CD4-positive, alpha-beta T cell treated with Interleukin-17A for 1 hour (primary cell): ENCODE data around the gene LAMA2.

Source experiments
- DNase-seq: peaks from one replicate; pipeline ENCODE4 v3.0.0-alpha.2; 2020

LAMA2 gene

DNA sequence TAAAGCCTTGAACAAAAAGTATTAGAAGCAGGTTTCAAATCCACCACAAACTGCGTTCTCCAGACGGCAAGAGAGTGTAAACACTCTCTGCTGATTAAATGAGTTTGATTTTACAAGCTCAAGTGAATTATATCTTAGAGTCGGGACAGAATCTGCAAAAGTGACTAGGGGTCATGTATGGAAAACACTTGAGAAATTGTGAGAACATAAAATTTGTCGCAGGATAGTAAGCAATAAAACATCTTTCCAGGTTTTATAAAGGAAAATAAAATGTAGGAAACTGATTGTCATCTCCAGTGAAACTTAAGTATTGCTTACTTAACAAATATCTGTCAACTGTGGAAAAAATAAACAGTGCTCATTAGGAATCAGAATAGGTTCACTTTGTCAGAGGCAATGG is 452.9 kb downstream of the LAMA2 start:
- no peak for DNase-seq

DNA sequence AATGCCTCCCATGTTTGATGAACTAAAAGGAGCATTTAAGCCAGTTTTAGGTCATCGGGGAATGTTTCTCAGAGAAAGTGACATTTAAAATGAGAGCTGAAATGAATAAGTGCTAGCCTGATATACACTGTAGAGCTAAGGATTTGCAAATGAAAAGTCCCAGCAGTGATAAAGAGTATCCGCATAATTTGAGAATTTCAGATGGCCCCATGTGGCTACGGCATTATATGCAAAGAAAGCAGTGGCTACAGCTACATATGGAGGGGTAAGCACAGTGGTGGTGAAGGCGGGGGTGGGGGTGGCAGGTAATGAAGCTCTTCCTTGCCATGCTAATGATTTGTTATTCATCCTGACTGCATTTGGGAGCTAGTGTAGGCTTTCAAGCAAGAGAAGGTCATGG is 455.7 kb downstream of the LAMA2 start:
- no peak for DNase-seq

DNA sequence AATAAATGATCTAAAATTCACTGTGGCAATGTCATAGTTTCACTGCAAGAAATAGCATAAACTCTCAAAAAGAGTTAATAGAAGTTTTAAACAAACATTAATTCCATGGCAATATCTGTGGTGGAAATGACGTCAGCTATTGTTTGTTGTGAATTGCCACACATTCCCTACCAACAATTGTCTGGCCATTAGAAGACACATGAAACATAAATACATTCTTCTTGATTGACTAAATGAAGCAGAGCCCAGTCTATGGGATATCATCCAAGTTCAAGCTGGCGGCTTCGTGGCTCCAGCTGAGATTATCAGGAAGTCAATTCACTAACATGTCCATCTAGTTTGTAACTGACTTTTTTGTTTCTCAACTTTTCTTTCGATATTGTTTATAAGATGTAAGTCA is 458.0 kb downstream of the LAMA2 start:
- DNase-seq: no peak

DNA sequence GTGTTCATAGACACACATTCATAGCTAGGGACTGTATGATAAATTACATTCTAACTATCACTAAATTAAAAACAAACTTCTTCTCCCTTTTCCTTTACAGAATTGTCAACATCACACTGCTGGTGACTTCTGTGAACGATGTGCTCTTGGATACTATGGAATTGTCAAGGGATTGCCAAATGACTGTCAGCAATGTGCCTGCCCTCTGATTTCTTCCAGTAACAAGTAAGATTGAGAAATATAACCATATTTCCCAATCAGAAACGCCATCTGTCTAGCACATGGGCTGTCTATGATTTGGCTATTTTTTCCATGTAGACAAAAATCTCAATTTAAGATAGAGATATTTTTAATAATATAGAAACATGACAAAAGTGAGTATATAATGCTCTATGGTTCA is 459.3 kb downstream of the LAMA2 start:
- DNase-seq: no peak

DNA sequence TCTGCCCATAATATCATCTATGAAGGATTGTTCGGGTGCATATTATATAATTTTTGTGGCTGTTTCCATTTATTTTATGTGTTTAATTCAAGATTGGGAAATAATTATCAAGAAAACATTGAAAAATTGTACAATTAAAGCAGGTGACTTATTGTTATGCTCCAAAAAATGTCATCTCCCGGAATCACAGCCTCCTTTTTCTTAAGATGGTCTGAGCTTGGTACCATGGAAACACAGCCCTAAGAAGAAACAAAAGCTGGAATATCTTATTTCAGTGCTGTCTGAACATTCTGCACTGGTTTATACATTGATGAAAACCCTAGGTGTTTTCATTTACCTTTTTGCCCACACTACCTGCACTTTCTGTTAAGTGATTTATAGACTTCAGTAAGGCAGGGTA is 459.9 kb downstream of the LAMA2 start:
- DNase-seq: no peak

DNA sequence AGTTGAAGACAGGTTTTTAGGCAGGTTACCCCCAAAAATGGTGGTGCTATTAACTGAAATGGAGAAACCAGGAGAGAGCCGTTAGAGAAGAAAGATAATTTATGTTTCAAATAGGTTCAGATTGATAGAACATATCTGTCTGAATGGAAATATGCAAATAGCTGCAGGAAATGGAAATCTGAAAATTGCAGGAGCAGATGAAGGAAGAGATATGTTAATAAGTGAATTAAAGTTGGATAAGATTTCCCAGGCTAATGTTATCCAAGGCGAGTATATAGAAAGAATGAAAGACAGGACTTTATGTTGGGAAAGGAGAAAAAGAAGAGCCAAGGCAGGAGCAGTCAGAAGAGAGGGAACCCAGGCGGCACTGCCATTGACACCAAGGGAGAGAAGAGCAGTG is 461.4 kb downstream of the LAMA2 start:
- no peak for DNase-seq

DNA sequence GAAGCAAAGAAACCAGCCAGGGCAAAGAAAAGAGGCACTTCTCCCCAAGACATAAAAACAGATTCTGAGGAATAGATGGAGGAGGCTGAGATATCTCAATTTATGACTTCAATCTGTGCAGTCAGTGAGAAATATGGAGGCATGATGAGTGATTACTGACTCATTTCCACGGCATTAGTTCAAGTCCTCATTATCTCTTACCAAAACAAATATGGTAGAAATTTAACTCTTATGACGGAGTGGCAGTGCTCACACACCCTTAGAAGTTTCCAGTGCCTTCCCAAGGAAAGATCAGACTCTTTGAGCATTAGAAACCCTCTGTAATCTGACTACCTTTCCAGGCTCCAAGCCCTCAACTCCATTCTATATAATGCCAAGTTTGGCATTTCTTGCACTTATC is 463.0 kb downstream of the LAMA2 start:
- DNase-seq: no peak

DNA sequence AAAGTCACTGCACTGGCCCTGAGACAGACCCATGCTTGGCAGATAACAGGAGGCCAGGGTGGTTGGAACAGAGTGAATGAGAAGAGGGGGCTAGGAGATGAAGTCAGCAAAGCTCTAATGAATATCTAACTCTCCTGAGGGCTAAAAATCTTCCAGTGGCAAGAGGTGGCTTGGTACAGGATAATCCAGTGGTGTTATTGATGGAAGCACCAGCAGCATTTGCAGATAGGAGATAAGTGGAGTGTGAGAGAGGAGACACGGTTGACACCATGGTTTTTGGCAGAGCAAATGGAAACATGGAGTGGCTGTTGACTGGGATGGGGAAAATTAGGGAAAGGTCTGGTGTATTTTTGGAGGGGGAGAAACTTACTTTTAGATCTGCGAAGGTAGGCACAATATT is 464.0 kb downstream of the LAMA2 start:
- no peak for DNase-seq

DNA sequence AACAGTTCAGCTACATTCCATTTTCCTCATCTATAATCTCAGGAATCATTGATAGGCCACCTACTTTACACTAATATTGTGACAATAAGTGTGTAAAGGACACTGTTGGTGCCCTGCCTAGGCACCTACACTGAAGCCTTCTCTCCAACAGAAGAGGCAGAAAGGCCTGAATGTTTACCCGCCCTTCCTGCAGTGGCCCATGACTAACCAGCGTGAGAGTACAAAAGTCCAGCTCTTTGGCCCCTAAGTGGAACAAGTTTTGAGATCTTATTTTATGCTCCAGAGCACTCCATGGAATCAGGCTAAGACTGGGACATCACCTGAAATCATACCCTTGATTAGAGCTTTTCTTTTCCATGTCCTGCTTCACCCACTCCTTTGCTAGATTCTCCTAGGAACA is 467.3 kb downstream of the LAMA2 start:
- no peak for DNase-seq

DNA sequence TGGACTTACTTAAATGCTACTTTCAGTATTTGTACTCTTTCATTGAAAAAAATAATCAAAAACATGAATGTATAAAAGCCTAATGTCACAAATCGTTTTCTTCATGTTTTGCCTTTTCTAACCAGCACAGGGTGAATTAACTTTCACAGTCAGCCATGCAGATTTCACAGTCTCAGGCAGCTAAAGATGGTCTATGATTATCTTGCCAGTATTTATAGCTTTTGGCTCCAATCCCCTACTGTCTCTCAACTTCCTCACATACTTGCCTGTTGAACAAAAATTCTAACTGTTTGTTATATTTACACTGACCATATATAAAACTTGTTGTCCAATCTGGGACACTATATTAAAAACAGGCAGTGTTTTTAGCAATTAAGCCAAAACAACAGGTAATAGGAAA is 468.9 kb downstream of the LAMA2 start:
- no peak for DNase-seq

DNA sequence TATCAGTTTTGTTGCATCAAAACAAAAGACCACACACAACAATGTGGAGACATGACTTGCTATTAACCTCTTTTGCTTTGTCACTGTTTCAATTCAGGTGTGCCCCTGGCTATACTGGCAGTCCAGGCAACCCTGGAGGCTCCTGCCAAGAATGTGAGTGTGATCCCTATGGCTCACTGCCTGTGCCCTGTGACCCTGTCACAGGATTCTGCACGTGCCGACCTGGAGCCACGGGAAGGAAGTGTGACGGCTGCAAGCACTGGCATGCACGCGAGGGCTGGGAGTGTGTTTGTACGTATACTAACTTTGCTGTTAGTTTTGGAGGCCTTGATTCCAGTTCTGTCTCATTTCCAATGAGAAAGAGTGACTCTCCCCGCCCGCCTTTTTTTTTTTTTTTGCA is 470.1 kb downstream of the LAMA2 start:
- no peak for DNase-seq

DNA sequence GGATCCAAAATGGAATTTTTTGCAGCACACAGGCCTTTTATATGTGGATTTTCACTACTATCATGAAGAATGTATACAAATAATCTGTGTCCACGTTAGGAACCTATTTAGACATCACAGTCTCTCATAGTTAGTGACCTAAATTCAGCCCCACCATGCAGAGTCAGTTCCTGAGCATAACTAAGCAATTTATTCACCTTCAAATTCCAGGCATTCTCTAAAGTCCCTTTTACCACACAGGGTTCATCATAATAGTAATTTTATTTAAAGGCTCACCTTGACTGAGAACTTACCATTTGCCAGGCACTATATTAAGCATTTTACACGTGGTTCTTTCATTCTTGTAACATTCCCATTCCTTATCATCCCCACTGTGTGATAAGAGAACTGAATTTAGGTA is 473.2 kb downstream of the LAMA2 start:
- DNase-seq: no peak

DNA sequence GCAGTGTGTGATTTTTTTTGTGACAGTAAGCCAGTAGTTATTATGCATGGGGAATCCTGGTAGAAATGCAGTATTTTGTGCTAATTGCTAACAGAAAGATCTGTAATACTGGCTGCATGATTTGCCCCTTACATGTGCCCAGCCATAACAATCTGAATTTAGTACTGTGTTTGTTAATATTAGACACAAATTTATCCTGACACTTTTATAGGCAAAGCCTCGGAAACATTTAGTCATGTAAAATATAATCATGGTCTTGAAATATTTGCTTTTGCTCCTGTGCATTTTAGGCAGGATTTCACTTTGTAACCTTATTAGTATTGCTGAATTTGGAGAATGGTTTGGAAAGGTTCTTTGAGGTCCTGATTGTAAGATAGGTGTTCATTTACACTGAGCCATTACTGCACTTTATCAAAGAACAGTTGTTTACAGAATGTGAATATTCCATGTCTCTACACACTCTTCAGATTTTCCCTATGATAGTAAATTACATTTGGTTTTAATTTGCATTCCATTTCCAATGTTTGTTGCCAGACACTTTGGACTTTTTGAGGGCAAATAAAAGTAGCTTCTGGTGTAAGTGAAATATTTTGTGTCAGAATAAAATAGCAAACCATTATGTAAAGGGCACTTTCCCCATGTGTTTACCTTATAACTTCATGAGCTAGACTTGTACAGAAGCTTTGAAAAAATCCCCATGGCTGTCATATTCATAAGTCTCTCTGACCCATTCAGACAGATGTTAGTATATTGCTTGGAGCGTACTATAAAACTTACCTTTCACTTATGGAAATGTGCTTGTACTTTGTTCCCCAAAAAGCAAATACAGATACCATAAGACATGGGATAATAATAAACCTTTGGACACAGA is 477.1 kb downstream of the LAMA2 start:
- DNase-seq: no peak

DNA sequence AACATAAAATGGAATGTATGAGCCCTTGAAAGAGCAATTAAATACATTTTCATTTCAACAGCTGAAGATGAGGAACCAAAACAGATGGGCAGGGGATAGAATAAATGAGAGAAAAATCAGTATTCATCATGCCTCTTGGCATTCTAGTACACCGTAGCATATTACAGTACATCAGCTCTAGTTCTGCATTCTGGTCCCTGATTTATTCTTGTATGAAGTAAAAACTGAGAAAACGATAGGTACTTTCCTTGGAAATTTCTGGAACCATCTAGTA is 477.7 kb downstream of the LAMA2 start:
- no peak for DNase-seq

DNA sequence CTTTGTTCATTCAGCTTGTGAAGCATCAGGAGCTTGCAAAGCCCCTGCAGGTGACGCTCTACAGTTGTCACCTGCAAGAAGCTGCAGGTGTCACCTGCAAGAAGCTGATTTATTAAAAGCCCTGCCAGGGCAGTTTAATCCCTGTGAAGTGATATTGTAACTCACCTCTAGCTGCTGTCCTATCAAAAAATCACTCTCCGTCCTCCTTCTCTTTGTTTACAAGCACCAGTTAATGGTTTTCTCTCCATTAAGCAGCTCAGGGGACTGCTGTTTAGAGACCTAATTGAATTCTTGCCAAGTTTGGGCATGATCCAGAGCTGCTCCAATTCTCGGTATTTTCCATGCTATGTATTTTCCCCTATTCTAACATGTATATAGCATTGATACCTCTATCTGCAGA is 481.1 kb downstream of the LAMA2 start:
- DNase-seq: no peak

DNA sequence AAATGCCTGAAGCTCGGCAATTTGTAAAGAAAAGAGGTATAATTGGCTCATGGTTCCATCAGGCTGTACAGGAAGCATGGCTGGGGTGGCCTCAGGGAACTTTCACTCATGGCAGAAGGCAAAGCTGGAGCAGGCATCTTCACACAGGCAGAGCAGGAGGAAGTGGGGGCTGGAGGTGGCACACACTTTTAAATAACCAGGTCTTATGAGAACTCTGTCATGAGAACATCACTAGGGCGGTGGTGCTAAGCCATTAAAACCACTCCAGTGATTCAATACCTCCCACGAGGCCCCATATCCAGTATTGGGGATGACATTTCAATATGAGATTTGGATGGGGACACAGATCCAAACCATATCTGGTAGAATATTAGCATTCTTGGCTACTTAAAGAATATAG is 481.8 kb downstream of the LAMA2 start:
- no peak for DNase-seq

DNA sequence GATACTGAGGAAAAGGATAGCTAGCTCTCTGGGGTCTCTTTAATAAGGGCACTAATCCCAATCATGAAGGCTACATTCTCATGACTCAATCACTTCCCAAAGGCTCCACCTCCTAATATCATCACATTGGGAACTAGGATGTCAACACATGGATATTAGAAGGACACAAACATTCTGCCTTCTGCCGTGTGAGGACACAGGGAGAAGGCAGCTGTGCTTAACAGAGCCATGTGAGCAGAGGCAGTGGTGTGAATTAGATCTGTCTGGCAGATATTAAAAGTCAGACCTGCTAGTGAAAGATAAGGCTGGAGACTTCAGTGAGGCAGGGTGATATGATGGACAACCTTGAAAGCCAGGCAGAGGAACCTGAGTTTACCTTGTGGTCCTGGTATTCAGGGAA is 485.1 kb downstream of the LAMA2 start:
- DNase-seq: no peak

DNA sequence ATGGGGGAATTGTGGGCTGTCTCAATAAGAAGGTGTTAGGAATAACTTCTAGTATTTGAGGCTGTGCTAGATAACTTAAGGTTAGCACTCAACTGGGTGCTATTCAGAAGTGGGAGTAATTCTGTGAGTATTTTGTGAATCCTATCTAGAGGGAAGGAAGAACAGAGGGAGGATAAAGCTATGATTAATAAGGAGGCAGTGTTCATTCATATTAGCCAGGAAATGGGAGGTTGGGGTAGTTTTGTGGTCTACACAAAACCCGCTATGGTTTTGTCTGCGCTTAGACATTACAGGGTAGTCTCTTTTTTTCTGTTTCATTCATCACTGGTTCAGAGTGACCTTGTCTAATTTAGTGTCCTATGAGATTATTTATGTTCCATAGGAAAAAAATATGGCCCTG is 486.0 kb downstream of the LAMA2 start:
- DNase-seq: no peak

DNA sequence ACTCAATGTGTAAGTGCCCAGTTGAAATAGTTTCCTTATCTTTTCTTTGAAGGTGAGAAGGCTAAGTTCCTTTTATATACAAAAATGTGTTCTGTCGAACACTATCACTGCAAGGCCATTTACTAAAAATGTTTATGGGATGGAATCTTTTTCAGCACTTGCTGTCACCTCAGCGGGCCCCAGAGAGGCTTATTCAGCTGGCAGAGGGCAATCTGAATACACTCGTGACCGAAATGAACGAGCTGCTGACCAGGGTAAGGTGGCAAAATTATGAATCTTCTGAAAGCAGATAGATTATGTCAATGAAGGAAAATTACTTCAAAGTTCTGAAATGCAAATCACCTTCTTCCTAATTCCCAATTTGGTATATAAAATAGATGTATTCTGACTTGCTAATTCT is 486.8 kb downstream of the LAMA2 start:
- no peak for DNase-seq

DNA sequence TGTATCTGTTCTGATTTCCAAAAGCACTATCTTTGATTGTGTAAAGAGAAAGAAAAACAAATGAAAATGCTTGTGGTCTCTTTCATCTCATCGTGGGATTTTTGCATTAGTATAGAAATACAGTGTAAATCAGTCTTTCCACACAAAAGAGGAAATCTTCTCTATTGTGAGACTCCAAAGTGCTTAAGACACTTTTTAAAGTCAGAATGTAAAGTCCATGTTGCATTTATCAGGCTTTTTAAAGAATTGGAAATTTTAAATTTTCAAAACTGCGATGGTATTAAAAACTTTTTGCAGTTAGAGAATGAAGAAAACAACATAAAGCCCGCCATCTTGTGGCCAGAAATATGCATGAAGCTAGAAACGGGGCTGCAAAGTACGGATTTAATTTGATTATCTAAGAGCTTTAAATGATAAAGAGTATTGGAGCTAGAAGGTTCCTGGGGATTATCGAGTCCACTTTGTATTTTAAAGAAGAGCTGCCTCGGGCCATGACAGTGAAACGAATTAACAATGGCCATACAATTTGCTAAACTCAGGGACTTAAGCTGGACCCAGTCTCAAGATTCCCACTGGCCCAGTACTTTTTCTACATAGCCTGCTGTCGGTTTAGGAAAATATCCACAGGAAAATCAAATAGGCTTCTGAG is 487.5 kb downstream of the LAMA2 start:
- DNase-seq: peak; percentile 53

DNA sequence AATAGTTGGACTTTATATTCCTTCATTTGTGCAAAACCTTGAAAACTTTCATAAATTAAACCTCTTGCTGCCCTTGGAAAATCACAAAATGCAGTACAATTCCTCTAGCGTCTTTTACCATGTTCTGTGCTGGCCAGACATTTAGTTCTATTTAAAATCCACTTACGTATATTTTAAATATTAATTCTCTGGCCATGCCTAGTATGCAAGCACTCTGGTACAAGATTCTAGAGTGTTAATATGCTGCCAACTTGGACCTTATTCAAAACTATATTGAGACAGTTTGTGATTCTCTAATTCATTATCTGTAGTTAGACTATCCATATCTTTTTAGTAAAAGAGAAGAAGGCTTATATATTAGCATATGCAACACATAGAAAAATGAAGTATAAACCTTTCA is 498.9 kb downstream of the LAMA2 start:
- DNase-seq: no peak

DNA sequence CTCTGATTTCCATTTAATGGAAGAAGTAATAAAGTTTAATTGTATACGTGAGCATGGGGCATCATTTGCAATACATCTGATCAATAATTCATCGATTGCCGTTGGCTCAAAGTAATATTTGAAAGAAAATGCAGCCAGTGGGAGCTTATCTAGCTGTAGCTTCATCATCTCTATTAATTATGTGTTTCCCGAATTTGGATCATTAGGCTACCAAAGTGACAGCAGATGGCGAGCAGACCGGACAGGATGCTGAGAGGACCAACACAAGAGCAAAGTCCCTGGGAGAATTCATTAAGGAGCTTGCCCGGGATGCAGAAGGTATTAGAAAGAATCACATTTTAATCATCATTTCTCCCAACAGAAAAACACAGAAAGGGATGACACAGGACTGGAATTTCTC is 500.0 kb downstream of the LAMA2 start:
- DNase-seq: no peak

DNA sequence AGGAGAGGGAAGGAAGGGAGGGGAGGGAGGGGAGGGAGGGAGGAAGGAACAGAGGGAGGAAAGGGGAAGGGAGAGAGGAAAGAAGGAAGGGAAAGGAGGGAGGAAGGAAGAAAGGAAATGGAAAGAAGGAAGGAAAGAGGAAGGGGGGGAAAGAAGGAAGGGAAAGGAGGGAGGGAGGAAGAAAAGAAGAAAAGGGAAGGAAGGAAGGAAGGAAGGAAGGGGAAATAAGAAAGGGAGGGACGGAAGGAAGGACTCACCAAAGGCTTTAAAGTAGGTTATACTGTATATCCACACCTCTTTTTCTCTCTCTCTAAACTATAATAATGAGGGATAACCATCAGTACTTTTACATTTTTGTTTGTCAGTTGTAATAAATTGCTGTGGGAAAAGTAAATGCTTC is 502.2 kb downstream of the LAMA2 start:
- DNase-seq: no peak

DNA sequence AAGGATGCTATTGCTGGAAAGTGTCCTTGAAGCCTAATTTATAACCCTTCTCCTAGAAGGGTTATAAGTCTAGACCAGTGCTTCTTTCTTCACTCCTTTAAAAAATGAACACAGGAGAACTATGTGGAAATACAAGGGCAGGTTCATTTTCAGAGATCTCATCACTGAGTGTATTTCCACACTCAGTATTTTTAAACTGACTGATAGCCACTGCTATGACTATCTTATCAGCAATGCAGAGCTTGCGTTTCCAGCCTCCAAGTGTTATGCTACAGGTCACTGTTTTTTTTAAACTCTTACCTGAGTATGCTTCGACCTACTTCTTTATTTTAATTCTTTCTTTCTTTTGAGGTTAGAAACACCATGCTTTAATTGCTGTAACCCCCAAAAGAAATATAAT is 508.0 kb downstream of the LAMA2 start:
- DNase-seq: no peak

DNA sequence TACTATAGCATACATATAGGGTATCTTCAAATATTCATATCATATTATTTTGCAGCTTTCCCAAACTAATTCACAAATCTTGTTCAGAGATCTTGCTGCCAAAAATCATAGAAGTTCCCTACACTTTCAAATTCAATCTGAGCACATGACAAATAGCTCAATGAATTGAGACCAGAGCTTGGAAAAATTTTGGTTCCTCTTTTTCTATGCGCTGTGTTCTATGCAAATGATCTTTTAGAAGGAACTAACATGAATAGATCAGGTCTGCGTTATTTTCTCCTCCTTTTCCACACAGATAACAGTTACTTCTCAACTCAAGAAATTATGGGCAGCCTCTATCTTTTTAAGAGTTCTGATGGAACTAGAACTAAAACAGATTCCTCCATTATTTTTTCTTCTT is 510.7 kb downstream of the LAMA2 start:
- DNase-seq: no peak
